ENCODE results near the gene NAALADL2.
"Not testable (repeated sequence)": the region's sequence is repeated elsewhere in the genome, so short reads cannot be mapped to it uniquely, and the experiment has no call there.

Gene NAALADL2

DNA sequence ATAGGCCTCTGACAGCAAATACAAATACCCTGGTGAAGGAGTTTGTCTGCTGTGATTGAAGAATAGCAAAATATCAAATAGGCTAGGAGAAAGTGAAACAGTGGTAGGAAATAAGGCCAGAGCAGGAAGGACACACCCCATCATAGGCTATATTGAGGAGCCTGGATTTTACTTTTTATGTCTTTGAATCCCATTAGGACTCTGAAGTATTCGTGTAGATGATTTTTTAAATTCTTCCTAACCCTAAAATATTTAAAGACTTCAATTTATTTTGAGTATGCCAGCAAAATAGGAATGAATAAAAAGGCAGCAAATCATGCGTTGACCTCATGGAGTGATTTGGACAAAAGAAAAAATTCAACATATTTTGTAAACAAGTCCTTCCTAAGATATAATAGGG, 562.8 kb downstream of the NAALADL2 start:
- H3K4me3 ChIP-seq (ENCODE audit: low read depth, low read length) = no peak overlapping the region
- DNase-seq (ENCODE audit: low read depth) = no peak
- no peak for TF ChIP-seq CTCF (conservative IDR thresholded peaks at IDR 0.05; ENCODE audit: low read depth, low read length)

DNA sequence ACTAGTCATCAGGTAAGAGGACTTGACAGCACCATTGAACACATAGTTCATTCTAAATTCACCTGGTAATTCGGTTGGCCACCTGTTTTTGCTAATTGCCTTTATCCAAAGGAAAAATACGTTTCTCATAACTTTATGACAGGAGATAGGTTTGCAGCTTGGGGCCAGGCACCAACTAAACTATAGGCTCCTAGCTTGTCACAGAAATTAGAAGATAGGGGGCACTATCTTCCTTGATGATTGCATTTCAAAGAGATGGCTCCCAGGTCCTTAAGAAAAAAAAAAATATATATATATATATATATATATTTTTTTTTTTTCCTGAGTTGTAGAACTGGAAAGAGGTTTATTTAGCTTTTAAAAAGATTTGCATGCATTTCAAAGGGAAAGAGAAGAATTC, 563.6 kb downstream of the NAALADL2 start:
- no peak overlapping the region for H3K4me3 ChIP-seq (ENCODE audit: low read depth, low read length)
- no peak for DNase-seq (ENCODE audit: low read depth)
- no peak for TF ChIP-seq CTCF (conservative IDR thresholded peaks at IDR 0.05; ENCODE audit: low read depth, low read length)

GRCh38 chr3:175423848-175424247, 564.7 kb downstream of the NAALADL2 start:
- not testable (repeated sequence) for DNase-seq (ENCODE audit: low read depth); H3K4me3 ChIP-seq (ENCODE audit: low read depth, low read length)

DNA sequence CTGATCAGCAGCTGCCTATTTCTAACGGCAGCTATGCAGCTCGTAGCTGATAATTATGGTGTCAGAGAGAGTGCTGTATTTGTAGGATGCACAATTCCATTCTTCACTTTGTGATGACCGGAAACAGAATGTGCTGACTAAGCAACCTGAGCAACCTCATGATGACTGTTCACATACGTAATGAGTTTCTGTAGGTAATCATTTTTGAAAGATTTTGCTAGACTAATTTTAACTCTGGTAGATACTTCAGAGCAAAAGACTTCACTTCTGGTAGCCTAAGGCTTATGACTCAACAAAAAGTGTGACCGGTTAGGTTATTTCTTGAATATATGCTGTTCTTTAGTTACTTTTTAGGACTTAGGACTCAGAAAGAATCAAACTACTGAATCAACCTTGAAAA, 567.7 kb downstream of the NAALADL2 start:
- TF ChIP-seq CTCF (conservative IDR thresholded peaks at IDR 0.05; ENCODE audit: low read depth, low read length) = no peak
- no peak overlapping the region for H3K4me3 ChIP-seq (ENCODE audit: low read depth, low read length)
- no peak for DNase-seq (ENCODE audit: low read depth)

DNA sequence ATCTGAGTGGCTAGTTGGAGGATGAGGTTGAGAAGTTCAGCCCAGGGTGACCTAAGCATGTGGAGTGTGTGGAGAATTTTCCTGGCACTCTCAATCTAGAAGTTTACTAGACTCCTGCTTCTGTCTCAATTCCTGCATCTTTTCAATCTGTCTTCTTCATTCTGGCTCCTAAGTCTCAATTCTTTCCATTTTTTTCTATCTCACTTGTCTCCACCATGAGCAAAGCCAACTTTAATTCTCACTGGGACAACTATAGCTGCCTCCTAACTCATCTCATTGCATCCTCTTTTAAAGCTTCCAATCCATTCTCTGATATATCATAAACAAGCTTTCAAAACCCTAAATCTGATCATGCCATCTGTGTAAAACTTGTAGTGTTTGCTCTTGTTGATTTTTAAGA, 569.3 kb downstream of the NAALADL2 start:
- DNase-seq (ENCODE audit: low read depth) = no peak
- no peak overlapping the region for H3K4me3 ChIP-seq (ENCODE audit: low read depth, low read length)
- no peak for TF ChIP-seq CTCF (conservative IDR thresholded peaks at IDR 0.05; ENCODE audit: low read depth, low read length)

DNA sequence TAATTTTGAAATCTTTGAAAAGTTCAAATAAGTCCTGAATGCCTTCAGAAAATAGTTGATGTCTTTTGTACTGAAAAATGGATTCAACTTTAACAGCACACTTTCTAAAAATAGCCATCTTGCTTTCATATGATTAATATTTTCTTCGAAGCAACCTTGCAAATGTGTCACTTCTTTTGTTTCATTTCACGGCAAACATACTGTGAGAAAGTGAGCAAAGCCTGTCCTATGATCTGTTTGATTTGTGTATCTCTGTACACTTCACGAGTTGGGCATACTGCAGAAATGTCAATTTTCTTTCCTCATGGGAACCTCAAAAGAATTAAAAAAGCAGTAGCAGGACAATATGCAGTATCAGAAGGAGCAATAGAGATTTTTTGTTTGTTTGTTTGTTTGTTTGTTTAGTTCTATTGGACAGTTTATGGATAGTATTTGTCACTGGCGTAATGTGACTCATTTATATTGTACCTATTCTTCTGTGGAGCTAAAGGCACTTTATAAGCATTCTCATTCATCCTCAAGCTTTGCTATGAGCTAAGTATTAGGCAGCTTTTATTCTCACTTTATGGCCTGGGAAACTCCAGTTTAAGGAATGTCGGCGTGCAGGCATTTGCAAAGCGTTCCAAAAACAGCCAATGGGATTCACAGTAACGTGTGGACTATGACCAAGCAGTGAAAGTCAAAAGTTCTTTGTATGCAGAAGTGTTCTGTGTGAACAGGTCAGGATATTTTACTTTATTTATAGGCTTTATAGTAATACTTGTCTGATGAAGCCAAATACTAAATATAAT, 572.0 kb downstream of the NAALADL2 start:
- TF ChIP-seq CTCF (conservative IDR thresholded peaks at IDR 0.05; ENCODE audit: low read depth, low read length) = no peak
- no peak for DNase-seq (ENCODE audit: low read depth)
- H3K4me3 ChIP-seq (ENCODE audit: low read depth, low read length) = no peak overlapping the region

DNA sequence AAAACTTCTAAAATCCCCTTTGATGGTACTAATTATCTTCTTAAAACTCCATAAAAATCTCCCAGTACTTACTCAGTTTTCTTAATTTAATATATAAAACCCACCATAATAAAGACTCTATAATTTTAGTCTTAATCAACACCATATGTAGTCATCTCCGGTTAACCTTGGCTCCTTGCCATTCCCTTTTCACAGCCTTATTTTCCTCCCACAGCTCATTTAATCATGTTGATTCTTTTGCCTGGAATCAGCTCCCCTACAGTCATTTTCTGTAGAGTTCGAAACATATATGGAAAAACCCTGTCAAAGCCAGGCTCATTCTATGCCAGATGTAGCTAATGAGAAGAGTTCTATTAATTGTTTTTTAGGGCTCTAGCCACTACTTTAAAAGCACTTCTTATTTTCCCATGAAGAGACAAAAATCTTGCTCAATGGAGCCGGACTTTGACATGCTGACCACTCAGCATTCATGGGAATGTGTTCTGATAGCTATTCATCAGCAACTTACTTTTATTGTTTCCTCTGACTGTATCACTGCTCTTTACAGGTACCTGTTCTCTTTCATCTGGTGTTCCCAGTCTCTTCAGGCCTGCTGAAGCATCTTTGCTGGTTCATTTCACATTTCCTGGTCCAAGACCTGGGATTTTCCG, 573.4 kb downstream of the NAALADL2 start:
- peak; percentile 35 for DNase-seq (ENCODE audit: low read depth)
- no peak for TF ChIP-seq CTCF (conservative IDR thresholded peaks at IDR 0.05; ENCODE audit: low read depth, low read length)
- no peak overlapping the region for H3K4me3 ChIP-seq (ENCODE audit: low read depth, low read length)

Measured in choroid plexus epithelial cell (primary cell).